Measurements from ENCODE around the gene INPP5A.

- TF ChIP-seq FOXA1 (IDR thresholded peaks at IDR 0.05; ENCODE audit: borderline replicate concordance): no peak
- no peak for TF ChIP-seq STAT5B (CRISPR knock-in tag; IDR thresholded peaks at IDR 0.05)
These were observed 116.1 kb downstream of the INPP5A start for GRCh38 chr10:132653721-132654120.

Measured in K562 (cell line).